ENCODE results near the gene FBXO41.

- no peak for TF ChIP-seq CTCF (IDR thresholded peaks at IDR 0.05)
- TF ChIP-seq POLR2A (IDR thresholded peaks at IDR 0.05) = no peak
Measured at GRCh38 chr2:73249636-73250035, 34.6 kb downstream of the FBXO41 start.
